ENCODE measurements around the gene ARID1B.

DNA sequence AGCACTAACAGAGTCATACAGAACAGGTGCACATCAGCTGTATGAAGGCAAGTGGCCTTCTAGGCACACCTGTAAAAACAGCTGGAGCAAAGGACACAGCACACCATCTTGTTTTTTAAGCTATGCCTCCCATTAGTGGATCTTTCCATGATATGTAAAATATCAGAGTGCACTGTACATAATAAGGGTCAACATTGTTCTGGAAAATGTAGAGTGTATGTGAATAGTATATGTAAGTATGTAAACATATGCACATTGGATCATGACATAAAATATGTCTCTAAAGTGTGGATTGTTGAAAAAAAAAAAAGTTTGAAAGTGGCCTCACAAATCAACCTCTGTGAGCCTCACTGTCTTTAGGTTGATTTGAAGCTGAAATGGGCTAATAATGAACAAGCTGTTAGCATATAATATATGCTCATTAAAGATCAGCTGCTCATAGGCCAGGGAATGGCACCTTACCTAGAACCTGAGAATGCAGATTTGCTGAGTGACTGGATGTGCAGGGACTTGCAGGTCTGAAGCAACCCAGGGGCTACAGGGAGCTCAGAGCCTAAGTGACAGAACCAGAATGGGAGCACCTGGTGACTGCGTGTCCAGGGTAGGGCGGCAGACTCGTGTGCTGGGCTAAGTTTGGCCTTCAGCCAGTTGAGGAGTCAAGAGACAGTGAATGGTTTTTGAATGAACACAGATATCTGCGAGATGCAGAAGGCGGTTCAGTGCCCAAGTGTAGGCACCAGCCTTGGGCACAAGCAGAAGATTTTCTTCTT, 347.5 kb downstream of the ARID1B start:
- TF ChIP-seq, protein P1, sequence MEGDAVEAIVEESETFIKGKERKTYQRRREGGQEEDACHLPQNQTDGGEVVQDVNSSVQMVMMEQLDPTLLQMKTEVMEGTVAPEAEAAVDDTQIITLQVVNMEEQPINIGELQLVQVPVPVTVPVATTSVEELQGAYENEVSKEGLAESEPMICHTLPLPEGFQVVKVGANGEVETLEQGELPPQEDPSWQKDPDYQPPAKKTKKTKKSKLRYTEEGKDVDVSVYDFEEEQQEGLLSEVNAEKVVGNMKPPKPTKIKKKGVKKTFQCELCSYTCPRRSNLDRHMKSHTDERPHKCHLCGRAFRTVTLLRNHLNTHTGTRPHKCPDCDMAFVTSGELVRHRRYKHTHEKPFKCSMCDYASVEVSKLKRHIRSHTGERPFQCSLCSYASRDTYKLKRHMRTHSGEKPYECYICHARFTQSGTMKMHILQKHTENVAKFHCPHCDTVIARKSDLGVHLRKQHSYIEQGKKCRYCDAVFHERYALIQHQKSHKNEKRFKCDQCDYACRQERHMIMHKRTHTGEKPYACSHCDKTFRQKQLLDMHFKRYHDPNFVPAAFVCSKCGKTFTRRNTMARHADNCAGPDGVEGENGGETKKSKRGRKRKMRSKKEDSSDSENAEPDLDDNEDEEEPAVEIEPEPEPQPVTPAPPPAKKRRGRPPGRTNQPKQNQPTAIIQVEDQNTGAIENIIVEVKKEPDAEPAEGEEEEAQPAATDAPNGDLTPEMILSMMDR (IDR thresholded peaks at IDR 0.05), result no peak
- no peak for TF ChIP-seq POLR2A (IDR thresholded peaks at IDR 0.05)
